Esophagus muscularis mucosa (tissue), 4 donors: ENCODE measurements around the gene POLK. TPM values are rescaled to one million over a fixed set of nuclear protein-coding genes. Genes with fewer than 3 reads are reported as not detected.

ENCODE experiments used
- DNase-seq: peaks from one replicate; pipeline ENCODE4 v3.0.0-alpha.2; 2017; ENCODE audit errors: extremely low spot score
- H3K27ac ChIP-seq, 4 donors: fragments of 200-600 bp; sonication (generic); replicated peaks in 1 of 4; 1 replicate in 3 of 4; 2 replicates in 1 of 4; pipeline ENCODE4 v1.5.1; 2016 to 2019; ENCODE audit warnings: mild to moderate bottlenecking in 1 of 4
- H3K27me3 ChIP-seq, 4 donors: fragments of 200-600 bp; sonication (generic); one replicate each; pipeline versions ENCODE4 v1.5.1 to v1.6.0; 2016 to 2019
- H3K36me3 ChIP-seq, 4 donors: fragments of 200-600 bp; sonication (generic); one replicate each; pipeline ENCODE4 v1.5.1; 2016 to 2019
- H3K4me1 ChIP-seq, 4 donors: fragments of 200-600 bp; sonication (generic); one replicate each; pipeline ENCODE4 v1.5.1; 2016 to 2019
- H3K4me3 ChIP-seq, 4 donors: fragments of 200-600 bp; sonication (generic); 1 replicate in 2 of 4; 2 replicates in 2 of 4; pipeline ENCODE4 v1.5.1; 2016 to 2019; ENCODE audit warnings: mild to moderate bottlenecking in 4 of 4, moderate library complexity in 1 of 4
- H3K9me3 ChIP-seq, 4 donors: fragments of 200-600 bp; sonication (generic); 1 replicate in 3 of 4; 2 replicates in 1 of 4; pipeline ENCODE4 v1.5.1; 2016 to 2019
- EP300 ChIP-seq: sonication (generic); formaldehyde crosslinking; IDR thresholded peaks from one replicate; pipeline ENCODE4 v1.6.1; 2017; ENCODE audit warnings: antibody characterized with exemption
- POLR2A ChIP-seq: fragments of 450-650 bp; IDR thresholded peaks from one replicate; pipeline ENCODE4 v1.6.1; 2017; ENCODE audit warnings: antibody characterized with exemption, moderate library complexity, mild to moderate bottlenecking, low read depth
- POLR2AphosphoS5 ChIP-seq, 2 donors: sonication (generic); formaldehyde crosslinking; IDR thresholded peaks; one replicate each; pipeline ENCODE4 v1.6.1; 2017; ENCODE audit warnings: antibody characterized with exemption in 2 of 2
- whole genome bisulfite sequencing: methylation state at CpG from one replicate; pipeline ENCODE4 v1.1.5; 2018; 5-methylcytosine and 5-hydroxymethylcytosine counted together
- intact Hi-C: fragments of 100-400 bp; cut with DNase I; formaldehyde crosslinking; loops from one replicate; pipeline ENCODE4 v1.15.1; 2023
- total RNA-seq, 4 donors: library from RNA; depleted of rRNA; stranded (reverse); fragments of >200 nt; gene quantifications; one replicate each; pipeline versions ENCODE4 v1.1.0 to v1.2.1, GENCODE V29; 2016
- TF ChIP-seq, protein P1 (sequence below), 3 experiments: fragments of 200-600 bp in 2 of 3; fragments of 450-650 bp in 1 of 3; sonication (generic) in 2 of 3; IDR thresholded peaks; one replicate each; pipeline ENCODE4 v1.5.1; 2017 to 2019; ENCODE audit warnings: antibody characterized with exemption in 3 of 3, mild to moderate bottlenecking in 2 of 3, moderate library complexity in 1 of 3

The POLK gene
- total RNA-seq, 4 donors from 2014 or later = 22.6 to 37.0 (median 32.3) TPM

DNA sequence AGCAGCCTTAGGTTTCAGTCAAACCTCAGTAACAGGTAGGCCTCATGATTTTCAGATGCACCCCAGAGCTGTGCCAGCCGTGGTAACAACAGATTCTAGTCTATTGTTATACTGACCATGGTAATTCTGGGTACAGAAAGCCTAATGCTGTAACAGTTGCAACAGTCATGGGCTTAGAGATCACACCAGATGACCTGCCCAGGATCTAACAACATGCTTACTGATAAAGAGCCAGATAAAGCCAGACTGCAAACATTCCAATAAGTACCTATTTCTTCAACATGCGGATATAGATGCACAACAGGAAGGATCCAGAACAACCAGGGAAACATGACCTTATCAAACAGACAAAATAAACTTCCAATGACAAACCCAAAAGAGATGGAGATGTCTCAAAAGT is 43.1 kb upstream of the POLK start:
- Histone ChIP-seq H3K36me3 (no peaks in the 10 kb centered on the region), H3K4me3 (no peak overlapping the region), H3K27me3 (no peaks in the 10 kb centered on the region), H3K4me1 (peaks cover 10 to 17% (median 16%) of the 10 kb centered on the region in 4 donors), H3K27ac (no peak overlapping the region), H3K9me3 (peaks cover 0 to 32% (median 18%) of the 10 kb centered on the region in 4 donors)
- DNase-seq = no peak
- TF ChIP-seq EP300 = no peak
- no peak for TF ChIP-seq POLR2A
- TF ChIP-seq POLR2AphosphoS5 (IDR thresholded peaks at IDR 0.05) = no peak
- TF ChIP-seq, protein P1, sequence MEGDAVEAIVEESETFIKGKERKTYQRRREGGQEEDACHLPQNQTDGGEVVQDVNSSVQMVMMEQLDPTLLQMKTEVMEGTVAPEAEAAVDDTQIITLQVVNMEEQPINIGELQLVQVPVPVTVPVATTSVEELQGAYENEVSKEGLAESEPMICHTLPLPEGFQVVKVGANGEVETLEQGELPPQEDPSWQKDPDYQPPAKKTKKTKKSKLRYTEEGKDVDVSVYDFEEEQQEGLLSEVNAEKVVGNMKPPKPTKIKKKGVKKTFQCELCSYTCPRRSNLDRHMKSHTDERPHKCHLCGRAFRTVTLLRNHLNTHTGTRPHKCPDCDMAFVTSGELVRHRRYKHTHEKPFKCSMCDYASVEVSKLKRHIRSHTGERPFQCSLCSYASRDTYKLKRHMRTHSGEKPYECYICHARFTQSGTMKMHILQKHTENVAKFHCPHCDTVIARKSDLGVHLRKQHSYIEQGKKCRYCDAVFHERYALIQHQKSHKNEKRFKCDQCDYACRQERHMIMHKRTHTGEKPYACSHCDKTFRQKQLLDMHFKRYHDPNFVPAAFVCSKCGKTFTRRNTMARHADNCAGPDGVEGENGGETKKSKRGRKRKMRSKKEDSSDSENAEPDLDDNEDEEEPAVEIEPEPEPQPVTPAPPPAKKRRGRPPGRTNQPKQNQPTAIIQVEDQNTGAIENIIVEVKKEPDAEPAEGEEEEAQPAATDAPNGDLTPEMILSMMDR (IDR thresholded peaks at IDR 0.05) = no peak
- 100% methylated on average over 2 of the region's 2 CpGs for WGBS
- intact Hi-C loops = no loop called here

DNA sequence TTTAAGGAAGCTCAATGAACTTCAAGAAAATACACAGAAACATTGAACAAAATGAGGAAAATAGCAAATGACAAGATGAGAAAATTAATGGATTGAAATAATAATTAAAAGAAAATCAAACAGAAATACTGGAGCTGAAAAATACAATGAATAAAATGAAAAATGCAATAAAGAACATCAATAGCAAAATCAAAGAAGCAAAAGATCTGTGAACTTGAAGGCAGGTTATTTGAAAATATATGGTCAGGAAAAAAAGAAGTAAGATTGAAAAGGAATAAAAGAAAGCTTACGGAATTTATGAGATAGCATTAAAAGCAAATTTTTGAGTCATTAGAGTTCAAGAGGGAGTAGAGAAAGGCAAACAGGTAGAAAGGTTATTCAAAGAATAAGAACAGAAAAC is 42.7 kb upstream of the POLK start:
- TF ChIP-seq POLR2A (no peak), EP300 (no peak), POLR2AphosphoS5 (IDR thresholded peaks at IDR 0.05) (no peak)
- TF ChIP-seq, protein P1 (IDR thresholded peaks at IDR 0.05) = no peak
- 95% methylated on average over 1 of the region's 1 CpG for WGBS

DNA sequence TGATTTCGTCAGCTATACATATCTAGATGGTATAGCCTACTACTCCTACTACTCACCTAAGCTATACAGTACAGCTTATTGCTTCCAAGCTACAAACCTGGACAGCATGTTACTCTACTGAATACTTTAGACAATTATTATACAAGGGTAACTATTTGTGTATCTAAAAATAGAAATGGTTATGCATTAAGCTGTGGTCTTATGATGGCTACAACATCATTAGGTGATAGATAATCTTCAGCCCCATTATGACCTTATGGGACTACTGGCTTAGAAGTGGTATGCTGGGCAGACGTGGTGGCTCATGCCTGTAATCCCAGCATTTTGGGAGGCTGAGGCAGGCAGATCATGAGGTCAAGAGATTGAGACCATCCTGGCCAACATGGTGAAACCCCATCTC is 40.5 kb upstream of the POLK start:
- H3K27ac ChIP-seq = no peak overlapping the region
- no peaks in the 10 kb centered on the region for H3K27me3 ChIP-seq
- H3K9me3 ChIP-seq = peaks cover 0 to 32% (median 18%) of the 10 kb centered on the region in 4 donors
- peaks cover 0 to under 1% (median under 1%) of the 10 kb centered on the region in 4 donors for H3K4me1 ChIP-seq
- WGBS = 98% methylated on average over 2 of the region's 2 CpGs
- H3K4me3 ChIP-seq = no peak overlapping the region
- TF ChIP-seq EP300 = no peak
- no peak for TF ChIP-seq POLR2AphosphoS5 (IDR thresholded peaks at IDR 0.05)
- no peak for TF ChIP-seq POLR2A
- TF ChIP-seq, protein P1 (IDR thresholded peaks at IDR 0.05) = no peak
- intact Hi-C loops = no loop called here
- no peaks in the 10 kb centered on the region for H3K36me3 ChIP-seq
- no peak for DNase-seq

More for the DNA sequence above, 42.7 kb upstream of the POLK start:
- no peak overlapping the region for H3K27ac ChIP-seq
- H3K36me3 ChIP-seq = no peaks in the 10 kb centered on the region
- H3K4me1 ChIP-seq = peaks cover 10 to 17% (median 16%) of the 10 kb centered on the region in 4 donors
- no peak overlapping the region for H3K4me3 ChIP-seq
- DNase-seq = no peak
- peaks cover 0 to 32% (median 18%) of the 10 kb centered on the region in 4 donors for H3K9me3 ChIP-seq
- intact Hi-C loops = no loop called here
- no peaks in the 10 kb centered on the region for H3K27me3 ChIP-seq

DNA sequence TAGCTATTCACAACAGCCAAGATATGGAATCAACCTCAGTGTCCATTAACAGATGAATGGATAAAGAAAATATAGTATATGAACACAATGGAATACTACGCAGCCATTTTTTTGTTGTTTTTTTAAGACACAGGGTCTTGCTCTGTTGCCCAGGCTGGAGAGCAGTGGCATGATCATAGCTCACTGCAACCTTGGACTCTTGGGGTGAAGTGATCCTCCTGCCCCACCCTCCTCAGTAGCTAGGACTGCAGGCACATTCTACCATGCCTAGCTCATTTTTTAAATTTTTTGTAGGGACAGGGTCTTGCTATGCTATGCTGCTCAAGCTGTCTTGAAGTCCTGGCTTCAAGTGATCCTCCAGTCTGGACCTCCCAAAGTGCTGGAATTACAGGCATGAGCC is 38.7 kb upstream of the POLK start:
- intact Hi-C loops = no loop called here
- no peak for DNase-seq
- 100% methylated on average over 1 of the region's 1 CpG for WGBS
- H3K4me3 ChIP-seq = no peak overlapping the region
- no peak overlapping the region for H3K27ac ChIP-seq
- H3K9me3 ChIP-seq = peaks cover 0 to 31% (median 17%) of the 10 kb centered on the region in 4 donors
- H3K27me3 ChIP-seq = no peaks in the 10 kb centered on the region
- H3K4me1 ChIP-seq = no peaks in the 10 kb centered on the region
- no peak for TF ChIP-seq POLR2AphosphoS5 (IDR thresholded peaks at IDR 0.05)
- TF ChIP-seq EP300 = no peak
- TF ChIP-seq, protein P1 (IDR thresholded peaks at IDR 0.05) = no peak
- TF ChIP-seq POLR2A = no peak
- H3K36me3 ChIP-seq = no peaks in the 10 kb centered on the region

DNA sequence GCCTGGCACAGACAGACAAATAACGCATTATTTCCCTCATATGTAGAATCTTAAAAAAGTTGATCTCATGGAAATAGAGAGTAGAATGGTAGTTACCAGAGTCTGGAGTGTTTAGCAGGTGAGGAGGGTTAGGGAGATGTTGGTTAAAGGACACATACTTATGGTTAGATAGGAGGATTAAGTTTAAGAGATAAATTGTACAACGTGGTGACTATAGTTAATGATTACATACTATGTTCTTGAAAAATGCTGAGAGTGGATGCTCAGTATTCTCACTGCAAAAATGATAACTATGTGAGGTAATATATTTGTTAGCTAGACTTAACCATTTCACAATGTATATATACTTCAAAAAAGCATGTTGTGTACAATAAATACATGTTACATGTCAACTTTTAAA is 38.2 kb upstream of the POLK start:
- no peak for DNase-seq
- Histone ChIP-seq H3K4me1 (no peaks in the 10 kb centered on the region), H3K9me3 (peaks cover 0 to 27% (median 12%) of the 10 kb centered on the region in 4 donors), H3K27ac (no peak overlapping the region), H3K36me3 (no peaks in the 10 kb centered on the region), H3K27me3 (no peaks in the 10 kb centered on the region), H3K4me3 (no peak overlapping the region)
- 77% methylated on average over 2 of the region's 2 CpGs for WGBS
- intact Hi-C loops = no loop called here
- TF ChIP-seq POLR2A = no peak
- TF ChIP-seq EP300 = no peak
- no peak for TF ChIP-seq POLR2AphosphoS5 (IDR thresholded peaks at IDR 0.05)
- TF ChIP-seq, protein P1 (IDR thresholded peaks at IDR 0.05) = no peak
